Activated naive CD8-positive, alpha-beta T cell treated with anti-CD3 and anti-CD28 coated beads, Interleukin-2, amount 50 U/mL, for 24 hours (primary cell): Measurements from ENCODE around the gene IL22RA2.
"Not testable (repeated sequence)": the region's sequence is repeated elsewhere in the genome, so short reads cannot be mapped to it uniquely, and the experiment has no call there.

Experiments used
- ATAC-seq: fragments of 150-1000 bp; cut with Tn5 transposase; one replicate; pipeline ENCODE4 v1.10.0; 2021
- DNase-seq: peaks from one replicate; pipeline ENCODE4 v3.0.0; 2021
- H3K27ac Mint-ChIP-seq: one replicate; pipeline ENCODE4 v1.8.0; 2021; ENCODE audit warnings: mild to moderate bottlenecking, mixed read lengths
- H3K27me3 Mint-ChIP-seq: one replicate; pipeline ENCODE4 v1.8.0; 2021; ENCODE audit warnings: mixed read lengths
- H3K36me3 Mint-ChIP-seq: one replicate; pipeline ENCODE4 v1.8.0; 2021; ENCODE audit warnings: low read depth, mixed read lengths
- H3K4me1 Mint-ChIP-seq: one replicate; pipeline ENCODE4 v1.8.0; 2021; ENCODE audit warnings: mixed read lengths
- H3K4me3 Mint-ChIP-seq: one replicate; pipeline ENCODE4 v1.8.0; 2021; ENCODE audit warnings: mild to moderate bottlenecking, moderate library complexity, mixed read lengths
- H3K9me3 Mint-ChIP-seq: one replicate; pipeline ENCODE4 v1.8.0; 2021; ENCODE audit warnings: mixed read lengths

Gene IL22RA2

GRCh38 chr6:137111296-137112066, 62.0 kb downstream of the IL22RA2 start:
- DNase-seq (no peak), ATAC-seq (no peak)
- Mint-ChIP-seq H3K4me3 (no peak overlapping the region), H3K36me3 (no peaks in the 10 kb centered on the region), H3K4me1 (peaks cover 5% of the 10 kb centered on the region), H3K9me3 (peaks cover 5% of the 10 kb centered on the region), H3K27ac (no peak overlapping the region), H3K27me3 (no peaks in the 10 kb centered on the region)

- H3K36me3 Mint-ChIP-seq, result no peaks in the 10 kb centered on the region
- no peak for ATAC-seq
- H3K4me3 Mint-ChIP-seq, result no peak overlapping the region
- no peak overlapping the region for H3K27ac Mint-ChIP-seq
- H3K4me1 Mint-ChIP-seq, result peaks cover 24% of the 10 kb centered on the region
- peaks cover 5% of the 10 kb centered on the region for H3K9me3 Mint-ChIP-seq
- no peak for DNase-seq
- no peaks in the 10 kb centered on the region for H3K27me3 Mint-ChIP-seq
Observed at GRCh38 chr6:137107767-137108105, 65.7 kb downstream of the IL22RA2 start.

GRCh38 chr6:137107047-137107766, 66.2 kb downstream of the IL22RA2 start:
- H3K27ac Mint-ChIP-seq, ATAC-seq, H3K27me3 Mint-ChIP-seq, DNase-seq, H3K9me3 Mint-ChIP-seq, H3K4me3 Mint-ChIP-seq, H3K36me3 Mint-ChIP-seq: not testable (repeated sequence)
- peaks cover 30% of the 10 kb centered on the region for H3K4me1 Mint-ChIP-seq

- peak overlapping the region; percentile 18 for H3K27ac Mint-ChIP-seq
- ATAC-seq (no peak), DNase-seq (no peak)
- H3K9me3 Mint-ChIP-seq, result peaks cover 5% of the 10 kb centered on the region
- H3K36me3 Mint-ChIP-seq, result no peaks in the 10 kb centered on the region
- H3K27me3 Mint-ChIP-seq, result no peaks in the 10 kb centered on the region
- H3K4me1 Mint-ChIP-seq, result peaks cover 32% of the 10 kb centered on the region
- no peak overlapping the region for H3K4me3 Mint-ChIP-seq
Observed at GRCh38 chr6:137106183-137106582, 67.3 kb downstream of the IL22RA2 start.

- no peaks in the 10 kb centered on the region for H3K36me3 Mint-ChIP-seq
- H3K9me3 Mint-ChIP-seq, result peaks cover 5% of the 10 kb centered on the region
- no peak overlapping the region for H3K4me3 Mint-ChIP-seq
- peak overlapping the region; percentile 33 for H3K27ac Mint-ChIP-seq
- ATAC-seq (no peak), DNase-seq (no peak)
- H3K27me3 Mint-ChIP-seq, result no peaks in the 10 kb centered on the region
- peaks cover 32% of the 10 kb centered on the region for H3K4me1 Mint-ChIP-seq
Observed at GRCh38 chr6:137105375-137105774, 68.1 kb downstream of the IL22RA2 start.

GRCh38 chr6:137104926-137105325, 68.5 kb downstream of the IL22RA2 start:
- DNase-seq (no peak), ATAC-seq (no peak)
- Mint-ChIP-seq H3K9me3 (peaks cover 5% of the 10 kb centered on the region), H3K36me3 (no peaks in the 10 kb centered on the region), H3K27me3 (no peaks in the 10 kb centered on the region), H3K27ac (peak overlapping the region; percentile 33), H3K4me1 (peaks cover 32% of the 10 kb centered on the region), H3K4me3 (no peak overlapping the region)

- Mint-ChIP-seq H3K36me3 (no peaks in the 10 kb centered on the region), H3K4me3 (peak overlapping the region; percentile 1), H3K9me3 (no peaks in the 10 kb centered on the region), H3K27me3 (no peaks in the 10 kb centered on the region), H3K27ac (peak overlapping the region; percentile 76), H3K4me1 (peaks cover 38% of the 10 kb centered on the region)
- DNase-seq (peak; percentile 7), ATAC-seq (peak; percentile 86)
Observed at GRCh38 chr6:137102851-137103492, 70.5 kb downstream of the IL22RA2 start.

- Mint-ChIP-seq H3K4me3 (peak overlapping the region; percentile 1), H3K36me3 (no peaks in the 10 kb centered on the region), H3K4me1 (peaks cover 33% of the 10 kb centered on the region), H3K9me3 (no peaks in the 10 kb centered on the region), H3K27ac (peak overlapping the region; percentile 76), H3K27me3 (no peaks in the 10 kb centered on the region)
- no peak for DNase-seq
- no peak for ATAC-seq
Observed at GRCh38 chr6:137102050-137102848, 71.2 kb downstream of the IL22RA2 start.

GRCh38 chr6:137099689-137100403, 73.6 kb downstream of the IL22RA2 start:
- H3K36me3 Mint-ChIP-seq, result no peaks in the 10 kb centered on the region
- no peak overlapping the region for H3K4me3 Mint-ChIP-seq
- peaks cover 39% of the 10 kb centered on the region for H3K4me1 Mint-ChIP-seq
- ATAC-seq, result no peak
- no peak for DNase-seq
- no peak overlapping the region for H3K27ac Mint-ChIP-seq
- no peaks in the 10 kb centered on the region for H3K9me3 Mint-ChIP-seq
- H3K27me3 Mint-ChIP-seq, result no peaks in the 10 kb centered on the region

- ATAC-seq, result no peak
- Mint-ChIP-seq H3K27me3 (no peaks in the 10 kb centered on the region), H3K4me1 (peaks cover 38% of the 10 kb centered on the region), H3K27ac (no peak overlapping the region), H3K9me3 (no peaks in the 10 kb centered on the region), H3K36me3 (no peaks in the 10 kb centered on the region), H3K4me3 (no peak overlapping the region)
- DNase-seq, result no peak
Observed at GRCh38 chr6:137097526-137097925, 75.9 kb downstream of the IL22RA2 start.

- Mint-ChIP-seq H3K4me3 (no peak overlapping the region), H3K27ac (no peak overlapping the region), H3K27me3 (no peaks in the 10 kb centered on the region), H3K9me3 (no peaks in the 10 kb centered on the region), H3K36me3 (no peaks in the 10 kb centered on the region), H3K4me1 (peaks cover 33% of the 10 kb centered on the region)
- no peak for DNase-seq
- ATAC-seq, result no peak
Observed at GRCh38 chr6:137097057-137097456, 76.4 kb downstream of the IL22RA2 start.

- no peak overlapping the region for H3K4me3 Mint-ChIP-seq
- no peaks in the 10 kb centered on the region for H3K9me3 Mint-ChIP-seq
- ATAC-seq (peak; percentile 65), DNase-seq (peak; percentile 14)
- no peaks in the 10 kb centered on the region for H3K36me3 Mint-ChIP-seq
- H3K27ac Mint-ChIP-seq, result peak overlapping the region; percentile 36
- H3K4me1 Mint-ChIP-seq, result peaks cover 33% of the 10 kb centered on the region
- no peaks in the 10 kb centered on the region for H3K27me3 Mint-ChIP-seq
Observed at GRCh38 chr6:137095651-137096238, 77.7 kb downstream of the IL22RA2 start.

GRCh38 chr6:137095093-137095492, 78.4 kb downstream of the IL22RA2 start:
- Mint-ChIP-seq H3K4me1 (peaks cover 33% of the 10 kb centered on the region), H3K27ac (peak overlapping the region; percentile 50), H3K36me3 (no peaks in the 10 kb centered on the region), H3K27me3 (no peaks in the 10 kb centered on the region), H3K9me3 (no peaks in the 10 kb centered on the region), H3K4me3 (no peak overlapping the region)
- ATAC-seq (no peak), DNase-seq (no peak)
